ENCODE data around the gene CALR3. TPM values are rescaled to one million over a fixed set of nuclear protein-coding genes. Genes with fewer than 3 reads are reported as not detected.
A peak's percentile ranks its signal among the peaks of the same experiment; 100 is the strongest.
"Not testable (repeated sequence)": the region's sequence is repeated elsewhere in the genome, so short reads cannot be mapped to it uniquely, and the experiment has no call there.

The CALR3 gene, protein sequence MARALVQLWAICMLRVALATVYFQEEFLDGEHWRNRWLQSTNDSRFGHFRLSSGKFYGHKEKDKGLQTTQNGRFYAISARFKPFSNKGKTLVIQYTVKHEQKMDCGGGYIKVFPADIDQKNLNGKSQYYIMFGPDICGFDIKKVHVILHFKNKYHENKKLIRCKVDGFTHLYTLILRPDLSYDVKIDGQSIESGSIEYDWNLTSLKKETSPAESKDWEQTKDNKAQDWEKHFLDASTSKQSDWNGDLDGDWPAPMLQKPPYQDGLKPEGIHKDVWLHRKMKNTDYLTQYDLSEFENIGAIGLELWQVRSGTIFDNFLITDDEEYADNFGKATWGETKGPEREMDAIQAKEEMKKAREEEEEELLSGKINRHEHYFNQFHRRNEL
- 0.33 TPM for polyA plus RNA-seq (2012; ENCODE audit: low read depth, missing spikeins)

DNA sequence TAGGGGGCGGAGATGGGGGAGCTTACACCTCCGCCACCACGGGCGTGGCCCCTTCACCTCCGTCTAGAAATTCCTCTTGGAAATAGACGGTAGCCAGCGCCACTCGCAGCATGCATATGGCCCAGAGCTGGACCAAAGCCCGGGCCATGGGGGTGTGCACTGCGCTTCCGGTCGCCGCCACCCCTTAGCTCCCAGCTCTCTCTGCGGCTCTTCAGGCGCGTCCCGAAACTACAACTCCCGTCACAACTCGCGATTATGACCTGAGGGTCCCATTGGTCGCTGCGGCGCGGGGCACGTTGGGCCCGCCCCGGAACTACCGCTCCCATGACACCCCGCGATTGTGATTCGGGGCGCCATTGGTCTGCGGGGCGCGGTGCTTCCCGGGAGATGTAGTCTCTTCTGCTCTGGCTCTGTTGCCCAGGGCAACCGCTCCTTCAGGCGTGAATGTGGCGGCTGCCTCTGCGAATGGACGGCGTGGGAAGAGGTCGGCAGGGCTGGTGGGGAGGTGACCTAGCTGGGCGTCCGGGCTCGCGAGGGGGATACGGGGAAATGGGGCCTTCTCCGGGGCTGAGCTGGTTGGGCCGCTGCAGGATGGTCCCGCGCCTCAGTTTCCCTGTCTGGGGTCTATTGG, at the start of gene CALR3, which contains the start of gene C19orf44:
CALR3 (minus strand) TSS at position 186 of the 631 bp plus-strand sequence; CDS start at position 148, 38 bp downstream.
C19orf44 (plus strand) TSS at position 413 of the 631 bp plus-strand sequence. CDS start 4,399 bp downstream, outside the sequence.
- TF ChIP-seq POU2F2 (IDR thresholded peaks at IDR 0.05; ENCODE audit: low read depth, low read length) = peak; percentile 84; the same call in 1 of the 2 replicates
- no peak for TF ChIP-seq PAX5 (IDR thresholded peaks at IDR 0.05; ENCODE audit: insufficient read depth, low read length, severe bottlenecking)
- peak; percentile 68 for TF ChIP-seq TAF1 (IDR thresholded peaks at IDR 0.05; ENCODE audit: low read depth, low read length)
- peak; percentile 52 for TF ChIP-seq POLR2A (IDR thresholded peaks at IDR 0.05; ENCODE audit: low read depth, low read length)
- TF ChIP-seq SPI1 (IDR thresholded peaks at IDR 0.05; ENCODE audit: low read depth, low read length) = 0 out of 2 replicates have a peak, but pooled peaks have one; percentile 6
- TF ChIP-seq POLR2AphosphoS5 (IDR thresholded peaks at IDR 0.05; ENCODE audit: low read depth, low read length) = peak; percentile 67; the same call in 1 of the 2 replicates
- peak; percentile 98 for FAIRE-seq
- DNase-seq (ENCODE audit: insufficient read length, low spot score) = peak; percentile 92

GRCh38 chr19:16544473-16545231, 48.7 kb upstream of the CALR3 start:
- TF ChIP-seq PAX5 (IDR thresholded peaks at IDR 0.05; ENCODE audit: insufficient read depth, low read length, severe bottlenecking) = no peak
- TF ChIP-seq SPI1 (IDR thresholded peaks at IDR 0.05; ENCODE audit: low read depth, low read length) = peak; percentile 51
- no peak for TF ChIP-seq POU2F2 (IDR thresholded peaks at IDR 0.05; ENCODE audit: low read depth, low read length)
- no peak for TF ChIP-seq TAF1 (IDR thresholded peaks at IDR 0.05; ENCODE audit: low read depth, low read length)
- no peak for FAIRE-seq
- DNase-seq (ENCODE audit: insufficient read length, low spot score) = no peak

GRCh38 chr19:16543734-16544133, 47.8 kb upstream of the CALR3 start:
- not testable (repeated sequence) for FAIRE-seq; DNase-seq (ENCODE audit: insufficient read length, low spot score)

GRCh38 chr19:16542910-16543472, 47.0 kb upstream of the CALR3 start:
- FAIRE-seq (no peak), DNase-seq (ENCODE audit: insufficient read length, low spot score) (no peak)
- TF ChIP-seq SPI1 (IDR thresholded peaks at IDR 0.05; ENCODE audit: low read depth, low read length) = no peak
- TF ChIP-seq PAX5 (IDR thresholded peaks at IDR 0.05; ENCODE audit: insufficient read depth, low read length, severe bottlenecking) = no peak
- no peak for TF ChIP-seq POU2F2 (IDR thresholded peaks at IDR 0.05; ENCODE audit: low read depth, low read length)
- TF ChIP-seq TAF1 (IDR thresholded peaks at IDR 0.05; ENCODE audit: low read depth, low read length) = no peak
- TF ChIP-seq POLR2A (IDR thresholded peaks at IDR 0.05; ENCODE audit: low read depth, low read length) = no peak
- no peak for TF ChIP-seq POLR2AphosphoS5 (IDR thresholded peaks at IDR 0.05; ENCODE audit: low read depth, low read length)

GRCh38 chr19:16542045-16542909, 46.3 kb upstream of the CALR3 start, which contains the start of gene CHERP:
CHERP (minus strand) TSS chr19:16542437; CDS start chr19:16542378, 59 bp downstream.
- peak; percentile 94 for FAIRE-seq
- TF ChIP-seq POU2F2 (IDR thresholded peaks at IDR 0.05; ENCODE audit: low read depth, low read length) = 0 out of 2 replicates have a peak, but pooled peaks have one; percentile 45
- TF ChIP-seq TAF1 (IDR thresholded peaks at IDR 0.05; ENCODE audit: low read depth, low read length) = peak; percentile 60; the same call in 1 of the 2 replicates
- peak; percentile 77 for TF ChIP-seq POLR2AphosphoS5 (IDR thresholded peaks at IDR 0.05; ENCODE audit: low read depth, low read length)
- peak; percentile 36 for TF ChIP-seq SPI1 (IDR thresholded peaks at IDR 0.05; ENCODE audit: low read depth, low read length)
- TF ChIP-seq POLR2A (IDR thresholded peaks at IDR 0.05; ENCODE audit: low read depth, low read length) = peak; percentile 81
- TF ChIP-seq PAX5 (IDR thresholded peaks at IDR 0.05; ENCODE audit: insufficient read depth, low read length, severe bottlenecking) = no peak
- DNase-seq (ENCODE audit: insufficient read length, low spot score) = peak; percentile 92

DNA sequence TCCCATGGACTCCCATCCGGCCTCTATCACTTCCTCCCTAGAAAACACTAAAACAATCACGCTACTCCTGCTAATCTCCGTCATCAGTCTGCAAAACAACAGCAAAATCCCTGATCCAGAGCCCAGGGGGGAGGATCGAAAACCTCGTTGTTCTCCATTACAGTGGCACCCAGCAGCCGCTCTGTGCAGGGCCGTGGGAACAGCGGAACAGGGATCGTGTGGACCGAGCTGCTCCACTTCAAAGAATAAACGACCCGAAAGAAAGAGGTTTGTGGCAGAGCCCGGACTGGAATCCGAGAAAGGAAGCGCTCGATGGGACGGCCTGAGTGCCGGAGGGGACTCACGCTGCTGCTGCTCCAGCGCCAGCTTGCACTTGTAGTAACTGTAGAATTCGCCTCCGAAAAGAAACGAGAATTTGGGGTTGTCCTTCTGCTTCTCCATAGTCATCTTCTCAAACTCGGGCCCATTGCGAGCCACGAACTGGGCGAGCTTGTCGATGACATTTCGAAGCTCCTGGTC, 45.6 kb upstream of the CALR3 start:
- no peak for FAIRE-seq
- DNase-seq (ENCODE audit: insufficient read length, low spot score) = no peak
- TF ChIP-seq PAX5 (IDR thresholded peaks at IDR 0.05; ENCODE audit: insufficient read depth, low read length, severe bottlenecking) (no peak), TAF1 (IDR thresholded peaks at IDR 0.05; ENCODE audit: low read depth, low read length) (no peak), POLR2AphosphoS5 (IDR thresholded peaks at IDR 0.05; ENCODE audit: low read depth, low read length) (no peak), SPI1 (IDR thresholded peaks at IDR 0.05; ENCODE audit: low read depth, low read length) (no peak), POLR2A (IDR thresholded peaks at IDR 0.05; ENCODE audit: low read depth, low read length) (no peak), POU2F2 (IDR thresholded peaks at IDR 0.05; ENCODE audit: low read depth, low read length) (no peak)

GRCh38 chr19:16540948-16541347, 45.0 kb upstream of the CALR3 start:
- no peak for TF ChIP-seq POLR2AphosphoS5 (IDR thresholded peaks at IDR 0.05; ENCODE audit: low read depth, low read length)
- no peak for TF ChIP-seq POU2F2 (IDR thresholded peaks at IDR 0.05; ENCODE audit: low read depth, low read length)
- no peak for TF ChIP-seq PAX5 (IDR thresholded peaks at IDR 0.05; ENCODE audit: insufficient read depth, low read length, severe bottlenecking)
- TF ChIP-seq SPI1 (IDR thresholded peaks at IDR 0.05; ENCODE audit: low read depth, low read length) = no peak
- TF ChIP-seq POLR2A (IDR thresholded peaks at IDR 0.05; ENCODE audit: low read depth, low read length) = no peak
- no peak for TF ChIP-seq TAF1 (IDR thresholded peaks at IDR 0.05; ENCODE audit: low read depth, low read length)
- FAIRE-seq (no peak), DNase-seq (ENCODE audit: insufficient read length, low spot score) (no peak)

DNA sequence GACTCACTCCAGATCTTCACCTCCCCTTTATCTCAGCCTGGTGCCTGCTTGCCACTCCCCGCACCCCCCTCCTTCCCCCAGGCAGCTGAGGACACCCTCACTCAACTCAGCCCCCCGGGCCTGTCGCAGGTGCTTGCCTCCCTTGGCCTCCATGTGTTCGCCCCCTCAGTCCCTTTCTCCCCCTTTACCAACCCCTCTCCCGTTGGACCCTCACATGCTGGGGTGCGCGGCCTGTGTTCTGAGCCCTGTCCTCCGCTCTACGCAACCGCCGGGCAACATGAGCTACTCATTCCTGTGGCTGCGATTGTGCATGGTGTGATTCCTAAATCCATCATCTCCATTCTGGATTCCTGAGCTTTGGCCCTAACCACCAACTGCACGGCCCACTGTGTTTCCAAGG, 41.1 kb upstream of the CALR3 start:
- TF ChIP-seq PAX5 (IDR thresholded peaks at IDR 0.05; ENCODE audit: insufficient read depth, low read length, severe bottlenecking) (no peak), SPI1 (IDR thresholded peaks at IDR 0.05; ENCODE audit: low read depth, low read length) (no peak), POLR2AphosphoS5 (IDR thresholded peaks at IDR 0.05; ENCODE audit: low read depth, low read length) (no peak), POU2F2 (IDR thresholded peaks at IDR 0.05; ENCODE audit: low read depth, low read length) (no peak), TAF1 (IDR thresholded peaks at IDR 0.05; ENCODE audit: low read depth, low read length) (no peak), POLR2A (IDR thresholded peaks at IDR 0.05; ENCODE audit: low read depth, low read length) (no peak)
- FAIRE-seq = no peak
- no peak for DNase-seq (ENCODE audit: insufficient read length, low spot score)
